GM21717 (cell line): ENCODE data around the gene TLL2.

Experiments
- ATAC-seq: cut with Tn5 transposase; IDR thresholded peaks from one replicate; pipeline ENCODE4 v1.9.1; 2021; ENCODE audit warnings: mild to moderate bottlenecking, moderate library complexity; ENCODE audit not compliant: unreplicated experiment

The TLL2 gene

DNA sequence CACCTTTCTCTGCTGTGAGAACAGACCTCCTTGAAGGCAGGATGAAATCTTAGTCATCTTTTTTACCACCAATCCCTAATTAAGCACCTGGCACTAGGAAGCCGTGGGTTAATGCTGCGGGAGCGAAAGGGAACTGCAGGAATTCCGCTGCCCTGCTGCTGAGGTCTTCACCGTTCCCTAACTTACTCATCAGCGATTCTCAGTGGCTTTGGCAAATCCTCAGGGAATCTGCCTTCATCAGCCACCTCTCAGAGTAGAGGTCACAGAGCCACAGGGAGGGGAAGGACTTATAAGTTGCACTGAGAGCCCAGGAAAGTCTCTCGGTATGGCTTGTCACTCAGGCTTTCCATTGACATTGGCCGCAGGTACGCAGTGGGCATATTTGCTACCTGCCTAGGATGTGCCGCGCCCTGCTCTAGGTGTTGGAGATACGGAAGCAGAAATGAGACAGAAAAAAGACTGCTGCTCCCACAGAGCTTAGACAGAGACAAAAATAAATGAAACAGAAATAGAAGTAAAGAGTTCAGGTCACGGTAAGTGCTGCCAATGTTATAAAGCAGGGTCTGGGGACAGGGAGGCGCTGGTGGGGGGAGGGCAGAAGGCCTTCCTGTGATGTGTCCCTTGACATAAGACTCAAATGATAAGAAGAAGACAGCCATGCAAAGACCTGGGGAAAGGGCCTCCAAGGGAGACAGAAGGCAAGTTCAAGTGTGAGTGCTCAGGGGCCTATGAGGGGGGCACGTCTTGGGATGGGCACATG, 82.3 kb downstream of the TLL2 start:
- no peak for ATAC-seq

DNA sequence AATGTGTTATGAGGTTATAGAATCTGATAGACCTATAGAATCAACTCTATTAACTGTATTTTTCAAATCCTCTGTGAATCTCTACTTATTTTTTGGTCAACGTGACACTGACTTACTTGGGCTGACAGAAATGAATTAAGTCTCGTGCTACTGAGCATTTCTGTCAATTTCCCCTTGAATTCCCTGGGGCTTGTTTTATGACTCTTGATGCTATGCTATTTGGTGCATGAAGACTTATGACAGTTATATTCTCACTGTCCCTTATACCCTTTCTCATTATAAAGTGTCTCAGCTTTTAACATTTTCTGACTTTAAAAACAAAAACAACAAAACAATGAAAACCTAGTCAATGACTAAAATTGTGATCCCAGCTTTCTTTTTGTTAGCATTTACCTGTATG, 86.4 kb downstream of the TLL2 start:
- ATAC-seq = no peak

DNA sequence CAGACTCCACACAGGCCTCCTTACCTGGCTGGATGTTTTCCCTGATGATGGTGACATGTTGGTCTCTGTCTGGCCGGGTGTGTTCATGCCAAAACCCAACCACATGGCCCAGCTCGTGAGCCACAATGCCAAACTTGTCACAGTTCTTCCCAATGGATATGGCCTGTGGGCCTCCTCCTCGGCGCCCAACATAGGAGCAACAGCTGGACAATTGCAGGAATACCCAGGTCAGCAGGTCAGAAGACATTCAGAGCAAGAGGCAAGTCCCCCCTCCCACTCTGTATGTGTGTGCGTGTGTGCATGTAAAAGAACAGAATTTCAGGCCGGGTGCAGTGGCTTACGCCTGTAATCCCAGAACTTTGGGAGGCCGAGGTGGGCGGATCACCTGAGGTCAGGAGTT, 91.2 kb downstream of the TLL2 start:
- ATAC-seq = no peak

DNA sequence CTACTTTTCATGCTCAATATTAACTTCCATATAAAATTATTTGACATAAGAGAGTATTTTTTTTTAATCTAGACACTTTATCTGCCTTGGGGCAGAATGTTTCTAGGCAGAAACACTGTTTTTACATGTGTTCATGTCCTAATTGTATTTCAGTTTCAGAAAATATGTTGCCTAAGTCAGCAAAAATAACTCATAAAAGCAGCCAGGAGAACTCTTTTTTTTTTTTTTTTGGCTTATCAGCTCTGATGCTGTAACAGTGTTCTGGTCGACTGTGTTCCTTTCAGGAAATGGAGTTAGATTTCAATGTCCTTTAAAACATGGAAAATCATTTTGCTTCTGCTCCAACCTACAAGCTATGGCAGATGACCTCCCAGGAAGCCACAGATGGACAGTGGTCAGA, 91.7 kb downstream of the TLL2 start:
- ATAC-seq = no peak

DNA sequence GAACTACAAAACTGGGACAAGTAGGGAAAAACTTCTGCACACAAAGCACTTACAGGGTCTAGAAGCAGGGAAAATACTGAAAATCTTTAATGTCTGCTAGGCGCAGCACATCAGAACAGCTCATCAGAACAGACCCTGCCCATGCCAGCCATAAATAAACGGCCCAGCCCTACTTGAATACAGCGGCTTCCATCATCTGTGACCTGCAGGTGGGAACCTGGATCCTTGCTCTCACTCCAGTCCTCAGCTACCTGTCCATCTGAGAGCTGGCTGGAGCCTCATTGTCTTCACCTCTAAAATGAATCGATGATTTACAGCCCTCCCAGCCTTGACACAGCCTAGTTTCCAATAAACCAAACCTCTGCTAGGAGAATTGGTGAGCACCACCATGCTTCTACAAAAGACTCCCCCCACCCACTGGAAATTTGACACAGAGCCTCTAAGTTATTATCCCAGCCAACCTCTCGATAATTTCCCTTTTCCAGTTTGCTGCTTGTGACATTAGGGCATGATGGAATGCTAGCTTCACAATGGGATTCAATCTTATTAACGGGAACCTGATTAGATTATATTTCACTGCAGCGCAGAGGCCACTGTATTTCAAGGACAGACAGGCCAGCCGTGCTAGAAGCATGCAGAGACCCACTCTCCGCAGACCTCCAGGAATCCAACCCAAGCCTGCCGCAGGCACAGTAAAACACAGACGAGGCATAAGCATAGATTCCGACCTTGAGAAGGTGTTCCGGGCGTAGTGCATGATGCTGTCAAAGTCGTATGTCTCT, 93.3 kb downstream of the TLL2 start:
- ATAC-seq = no peak

DNA sequence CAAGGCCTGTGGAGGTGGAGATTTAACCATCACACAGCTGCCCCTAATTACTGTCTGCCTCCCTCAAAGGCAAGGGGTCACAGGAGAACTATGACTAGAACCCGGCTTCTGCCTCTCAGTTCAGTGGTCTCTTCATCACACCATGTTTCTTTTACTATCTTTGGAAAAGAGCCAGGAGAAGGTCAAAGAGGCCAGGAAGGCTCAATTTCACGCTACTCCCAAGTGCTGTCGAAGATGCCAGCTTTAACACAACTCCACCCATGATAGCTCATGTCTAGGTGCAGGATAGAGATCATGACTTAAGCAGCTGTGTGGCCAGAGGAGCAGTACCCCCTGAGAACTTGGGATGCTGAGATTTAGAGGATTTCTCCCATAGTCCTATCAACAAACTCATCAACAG, 94.4 kb downstream of the TLL2 start:
- ATAC-seq = no peak

DNA sequence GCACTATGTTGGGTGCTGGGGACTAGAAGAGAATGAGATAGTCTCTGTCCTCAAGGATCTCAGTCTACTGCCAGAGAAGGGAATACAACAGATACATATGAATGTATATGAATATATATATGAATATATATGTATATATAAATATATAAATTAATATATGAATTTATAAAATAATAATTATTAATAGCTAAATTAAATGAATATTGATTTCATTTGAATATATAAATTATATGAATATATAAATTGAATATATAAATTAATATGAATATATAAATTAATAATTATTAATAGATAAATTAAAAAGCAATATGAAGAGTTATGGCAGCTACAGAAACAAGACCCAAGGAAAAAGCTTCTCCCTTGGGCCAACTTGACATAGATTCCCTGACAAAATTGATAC, 95.1 kb downstream of the TLL2 start:
- no peak for ATAC-seq

DNA sequence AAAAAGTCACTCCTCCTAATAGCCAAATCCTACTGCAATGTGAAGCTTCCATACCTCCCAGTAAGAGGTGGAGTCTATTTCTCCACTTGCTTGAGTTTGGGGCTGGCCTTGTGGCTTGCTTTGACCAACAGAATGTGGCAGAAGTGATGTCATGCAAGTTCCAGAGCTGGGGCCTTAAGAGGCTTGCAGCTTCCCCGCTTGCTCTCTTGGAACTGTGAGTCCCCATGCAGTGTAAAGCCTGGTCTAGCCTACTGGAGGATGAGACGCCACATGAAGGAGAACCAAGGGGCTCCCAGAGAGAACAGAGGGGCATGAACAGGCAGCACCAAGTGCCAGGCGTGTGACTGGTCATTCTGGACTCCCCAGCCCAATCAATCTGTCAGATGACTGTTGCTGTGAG, 96.3 kb downstream of the TLL2 start:
- no peak for ATAC-seq

DNA sequence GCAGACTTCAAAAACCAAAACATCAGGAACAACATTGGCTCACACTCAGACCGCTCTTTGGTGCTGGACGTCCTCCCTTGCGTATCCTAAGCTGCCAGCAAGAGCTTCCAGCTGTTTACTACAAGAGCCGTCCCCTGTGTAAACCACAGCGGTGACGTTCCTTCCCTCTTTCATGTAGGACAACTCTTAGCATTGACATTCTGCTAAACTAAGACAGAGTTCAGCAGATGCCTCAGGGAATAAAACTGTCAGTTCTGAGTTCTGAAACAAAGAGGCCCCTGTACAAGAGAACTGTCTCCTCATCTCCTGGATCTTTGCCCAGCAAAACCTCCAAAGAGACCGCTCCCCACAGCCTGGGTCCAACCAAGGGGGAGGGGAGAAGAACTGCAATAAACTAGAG, 97.1 kb downstream of the TLL2 start:
- ATAC-seq = no peak

DNA sequence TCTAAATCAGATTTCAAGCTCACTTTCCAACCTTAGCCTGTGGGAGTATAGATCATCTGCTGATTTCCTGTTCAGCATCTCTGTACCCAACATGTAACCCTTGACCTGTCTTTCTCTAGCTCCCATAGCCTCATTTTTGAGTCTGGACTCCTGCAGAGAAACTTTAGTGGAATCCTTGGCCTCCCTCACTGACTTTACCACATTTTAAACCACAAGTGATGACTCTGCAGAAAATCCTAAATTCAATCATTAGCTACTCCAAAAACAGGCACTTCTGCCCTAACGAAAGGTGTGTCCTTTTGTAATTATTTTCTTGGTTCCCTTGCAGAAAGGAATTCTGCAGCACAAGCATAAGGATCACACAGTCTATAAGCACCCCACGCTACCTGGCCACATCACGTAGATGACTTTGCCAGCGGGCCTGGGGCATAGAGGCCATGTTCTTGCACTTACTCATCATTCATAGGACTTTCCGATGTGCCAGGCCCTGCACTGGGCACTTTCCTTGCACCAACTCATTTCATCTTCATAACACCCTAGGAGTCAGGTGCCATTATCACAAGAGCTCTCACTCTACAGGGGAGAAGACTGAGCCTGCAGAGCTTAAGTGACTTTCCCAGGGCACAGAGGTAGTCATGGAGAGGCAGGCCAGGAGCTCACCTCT, 97.7 kb downstream of the TLL2 start:
- ATAC-seq = no peak

DNA sequence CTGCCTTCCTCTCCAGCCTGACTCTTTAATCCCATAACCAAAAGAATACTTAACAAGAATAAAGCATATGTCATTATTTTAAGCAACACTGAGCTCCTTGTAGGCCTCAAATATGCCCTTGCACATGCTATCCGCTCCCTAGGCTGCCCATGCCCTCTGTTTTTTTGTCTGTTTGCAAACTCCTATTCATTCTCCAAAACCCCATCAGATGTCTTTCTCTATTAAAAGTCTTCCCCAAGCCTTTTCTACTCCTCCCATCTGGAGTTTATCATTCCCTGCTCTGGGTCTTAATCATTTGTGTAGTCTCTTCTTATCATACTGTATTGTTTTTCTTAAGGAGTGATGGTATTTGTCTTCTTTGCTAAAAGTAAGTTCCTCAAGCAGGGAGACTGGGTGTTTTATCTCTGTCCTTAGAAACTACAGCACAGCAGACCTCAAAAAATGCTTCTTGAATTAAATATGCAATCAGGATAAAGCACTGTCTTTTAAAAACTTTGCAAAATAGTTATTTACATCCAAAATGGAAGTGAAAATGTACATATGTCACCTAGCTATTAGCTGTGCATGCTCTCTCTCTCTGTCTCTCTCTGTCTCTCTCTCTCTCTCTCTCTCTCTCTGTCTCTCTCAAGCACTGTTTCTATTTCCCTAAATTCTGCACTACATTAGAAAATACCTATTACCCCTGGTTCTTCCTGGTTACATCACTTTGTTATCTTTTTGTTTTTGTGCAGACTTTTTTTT, 98.4 kb downstream of the TLL2 start:
- no peak for ATAC-seq

DNA sequence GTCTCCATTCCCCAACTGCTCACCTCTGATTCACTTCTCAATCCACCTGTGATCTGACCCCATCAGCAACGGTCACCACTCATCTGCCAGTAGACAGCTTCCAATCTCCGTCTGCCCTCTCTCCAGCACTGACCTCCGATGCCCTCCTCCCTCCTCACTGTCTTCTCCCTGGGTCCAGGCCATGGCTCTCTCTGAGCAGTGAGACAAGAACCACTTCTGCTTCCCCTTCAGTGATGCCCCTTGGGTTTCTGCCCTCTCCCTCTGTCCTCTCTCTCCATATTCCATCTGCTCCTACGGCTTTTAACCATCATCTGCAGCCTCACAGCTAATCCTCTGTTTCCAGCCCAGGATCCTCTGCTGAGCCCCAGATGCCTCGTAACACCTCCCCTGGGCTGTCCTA, 99.4 kb downstream of the TLL2 start:
- ATAC-seq = no peak

DNA sequence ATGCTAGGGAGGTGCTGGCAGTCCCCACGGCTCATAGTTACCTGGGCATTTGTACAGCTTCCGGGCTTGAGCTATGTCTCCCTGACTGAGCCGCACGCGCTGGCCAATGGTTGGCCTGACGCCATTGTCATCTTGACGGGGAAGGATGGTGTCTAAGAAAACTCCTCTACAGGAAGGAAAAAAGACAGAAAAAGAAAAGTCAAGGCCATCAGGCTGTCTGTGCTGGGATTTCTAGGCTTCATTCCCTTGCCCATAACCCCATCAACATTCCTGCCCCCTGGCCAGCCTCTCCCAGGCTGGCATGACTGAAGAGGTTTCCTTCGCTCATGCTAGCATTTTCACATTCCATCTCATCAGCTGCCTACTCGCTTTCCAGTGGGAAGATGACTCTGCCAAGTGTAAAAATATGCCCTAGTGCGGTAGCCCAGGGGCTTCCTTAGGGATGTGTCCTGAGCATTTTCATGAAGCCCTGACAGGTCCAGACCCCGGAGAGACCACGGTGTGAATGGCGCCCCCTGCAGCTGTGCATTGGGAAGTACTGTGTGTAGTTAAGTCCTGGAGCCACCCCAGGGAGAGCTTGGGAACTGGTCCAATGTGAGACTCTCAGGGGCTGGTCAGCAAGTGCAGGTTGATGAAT, 100.5 kb downstream of the TLL2 start:
- no peak for ATAC-seq

DNA sequence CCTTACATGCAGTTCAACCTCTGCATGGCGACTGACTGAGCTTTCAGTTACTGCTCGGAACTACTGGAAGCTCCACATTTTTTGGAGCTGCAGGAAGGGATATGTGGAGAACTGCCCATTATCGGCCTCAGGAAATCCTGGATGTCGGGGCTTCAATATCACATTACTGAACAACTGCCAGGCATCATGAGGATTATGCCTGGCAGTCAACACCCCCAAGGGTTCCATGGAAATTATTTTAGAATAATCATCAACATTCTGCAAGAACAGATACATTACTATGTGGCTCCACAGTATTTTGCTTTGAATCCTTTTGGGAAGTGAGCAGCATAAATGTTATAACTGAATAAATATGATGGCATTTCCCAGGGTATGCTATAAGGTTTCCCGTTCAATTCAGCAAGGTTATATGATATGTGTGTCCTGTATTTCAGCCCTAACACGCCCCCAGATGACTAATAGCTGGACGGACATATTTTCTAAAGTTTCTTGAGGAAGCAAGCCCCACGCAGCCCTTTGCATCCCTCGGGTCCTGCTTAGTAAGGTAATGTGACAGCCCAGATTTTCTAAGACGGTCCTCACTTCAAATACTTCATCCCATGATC, 101.9 kb downstream of the TLL2 start:
- ATAC-seq = no peak

DNA sequence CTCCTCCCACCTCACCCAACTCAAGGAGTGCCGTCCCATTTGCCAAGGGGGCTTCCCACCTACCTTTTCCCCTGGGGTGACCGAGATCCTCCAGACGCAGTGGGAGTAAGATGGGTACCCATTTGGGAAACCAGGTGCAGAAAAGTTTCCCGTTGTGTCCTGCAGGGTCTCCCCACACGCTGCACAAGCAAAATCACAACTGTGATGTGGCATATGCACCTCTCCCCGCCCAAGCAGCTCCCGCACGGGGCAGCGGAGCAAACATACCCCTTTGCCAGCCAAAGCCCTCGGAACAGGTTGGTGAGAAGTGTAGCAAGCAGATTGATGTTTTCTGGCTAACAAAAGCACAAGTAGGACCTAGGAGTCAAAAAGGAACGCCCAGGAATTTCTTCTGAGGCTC, 103.4 kb downstream of the TLL2 start:
- ATAC-seq = no peak

DNA sequence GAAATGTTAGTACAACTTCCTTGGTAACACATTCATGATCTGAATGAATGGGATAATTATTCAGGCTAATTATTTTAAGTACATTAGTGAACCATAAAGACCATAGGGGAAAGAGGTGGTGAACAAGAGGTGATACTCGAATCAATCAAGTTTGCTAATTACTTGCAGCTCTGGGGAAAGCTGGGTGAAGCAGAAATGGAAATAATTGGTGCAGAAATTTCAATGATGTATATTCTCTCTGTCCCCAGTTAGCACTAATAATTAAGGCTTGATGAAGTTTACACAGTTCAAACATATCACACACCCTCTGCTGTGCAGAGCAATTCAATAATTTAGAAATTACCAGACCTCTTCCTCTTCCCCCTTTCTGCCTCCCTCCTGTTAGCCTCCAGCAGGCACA, 105.5 kb downstream of the TLL2 start:
- ATAC-seq = no peak

DNA sequence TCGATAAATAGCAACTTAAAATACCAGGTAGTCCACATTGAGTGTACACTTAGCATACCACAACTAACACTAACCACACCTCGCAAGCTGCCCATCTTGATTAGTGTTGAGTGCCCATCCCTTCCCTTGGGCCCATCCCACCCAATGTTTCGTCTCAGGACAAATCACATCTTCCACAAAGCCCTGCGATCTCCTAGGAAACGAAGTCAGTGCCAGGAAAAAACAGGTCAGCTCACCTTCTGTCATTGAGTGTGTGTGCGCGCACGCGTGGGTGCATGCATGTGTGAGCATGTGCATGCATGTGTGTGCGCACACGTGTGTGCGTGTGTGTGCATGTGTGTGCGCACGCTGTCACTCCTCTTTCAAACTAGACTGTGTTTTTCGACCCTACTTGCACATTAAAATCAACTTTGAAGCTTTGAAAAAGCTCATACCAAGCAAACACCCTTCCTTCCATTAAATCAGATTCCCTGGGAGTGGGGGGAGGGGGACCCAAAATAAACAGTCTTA, 106.1 kb downstream of the TLL2 start:
- no peak for ATAC-seq

DNA sequence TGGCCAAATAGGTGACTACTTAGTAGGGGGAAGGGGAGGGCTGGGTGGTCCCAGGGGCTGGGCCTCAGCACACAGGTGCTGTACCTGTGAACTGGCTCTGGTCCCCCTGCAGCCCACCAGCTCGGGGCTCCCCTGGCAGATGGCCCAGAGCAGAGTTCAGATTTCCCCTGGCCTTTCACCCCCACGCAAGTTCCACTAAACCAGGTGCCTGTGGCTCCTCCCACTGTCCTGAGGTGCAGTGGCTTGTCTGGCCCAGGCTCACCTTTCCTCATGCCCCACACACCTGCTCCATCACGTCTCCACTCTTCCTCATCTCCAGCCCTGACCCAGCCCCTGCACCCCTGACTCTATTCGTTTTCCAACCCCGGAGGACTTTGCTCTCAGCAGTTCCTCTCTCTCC, 107.6 kb downstream of the TLL2 start:
- ATAC-seq = no peak

DNA sequence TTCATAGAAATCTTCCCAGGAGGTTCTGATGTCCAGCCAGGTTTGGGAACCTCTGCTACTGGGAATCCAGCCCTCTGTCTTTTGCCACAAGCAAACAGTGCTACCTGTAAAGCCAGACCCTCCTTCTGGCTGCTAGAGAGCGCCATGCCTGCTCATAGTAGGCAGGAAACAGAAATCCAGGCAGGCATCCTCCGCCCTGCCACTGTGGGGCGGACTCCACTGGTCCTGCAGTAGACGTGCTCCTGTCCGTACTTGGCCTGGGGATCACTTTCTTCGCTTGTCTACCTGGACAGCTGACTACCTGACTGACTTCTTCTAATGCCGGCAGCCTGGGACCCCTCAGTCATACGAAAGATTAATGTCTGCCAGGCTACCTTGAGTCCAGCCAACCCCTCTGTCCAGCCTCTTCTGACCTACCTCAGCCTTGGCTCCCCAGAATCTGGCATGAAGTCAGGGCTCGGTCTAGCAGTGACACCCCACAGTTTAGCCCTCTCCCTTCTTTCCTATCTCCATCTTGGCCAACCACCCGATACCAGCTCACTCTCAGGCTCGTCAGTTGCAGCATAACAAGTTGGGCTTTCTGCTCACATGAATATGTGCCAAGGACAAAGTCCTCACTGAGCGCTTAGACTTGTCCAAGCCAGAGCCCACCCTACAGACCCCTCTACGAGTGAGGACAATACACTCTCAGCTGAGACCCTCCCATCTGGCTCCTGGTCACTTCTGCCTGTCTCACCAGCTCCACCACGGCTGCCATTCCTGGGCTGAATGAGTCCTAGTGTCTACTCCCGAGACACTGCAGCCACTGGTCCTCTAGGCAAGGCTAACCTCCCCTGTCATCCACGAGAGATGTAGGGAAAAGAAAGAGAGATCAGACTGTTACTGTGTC, 111.1 kb downstream of the TLL2 start:
- ATAC-seq = no peak
